ENCODE results near the gene DCXR. TPM values are rescaled to one million over a fixed set of nuclear protein-coding genes. Genes with fewer than 3 reads are reported as not detected.
A peak's percentile ranks its signal among the peaks of the same experiment; 100 is the strongest.

Gene DCXR
- total and polyA plus RNA-seq, 2 of the 13 experiments (the other 11 are each of a cell fraction or from before 2014, with no cell fraction given), result 287 to 311 TPM

DNA sequence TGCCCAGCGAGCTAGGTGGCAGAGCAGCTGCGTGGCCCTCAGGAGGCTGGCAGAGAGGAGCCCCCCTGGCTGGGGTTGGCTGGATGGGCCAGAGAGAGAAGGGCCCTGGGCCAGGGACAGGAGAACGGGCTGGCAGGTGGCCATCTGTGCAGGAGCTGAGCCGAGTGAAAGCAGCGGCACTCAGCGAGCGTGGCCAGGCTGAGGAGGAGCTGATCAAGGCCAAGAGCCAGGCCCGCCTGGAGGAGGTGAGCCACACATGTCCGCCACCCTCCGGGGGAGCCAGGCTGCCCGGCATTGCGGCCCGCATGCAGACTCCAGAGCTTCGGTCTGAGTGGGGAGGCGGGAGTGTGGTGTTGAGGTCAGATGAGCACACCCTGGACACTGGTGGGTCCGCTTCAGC, 8.1 kb downstream of the DCXR start (continued):
- TF ChIP-seq DMAP1 (CRISPR knock-in tag; IDR thresholded peaks at IDR 0.05) (no peak), HNRNPL (IDR thresholded peaks at IDR 0.05; ENCODE audit: low read depth, low read length) (0 out of 2 replicates have a peak, but pooled peaks have one; percentile 19)
- TF ChIP-seq, protein P1, sequence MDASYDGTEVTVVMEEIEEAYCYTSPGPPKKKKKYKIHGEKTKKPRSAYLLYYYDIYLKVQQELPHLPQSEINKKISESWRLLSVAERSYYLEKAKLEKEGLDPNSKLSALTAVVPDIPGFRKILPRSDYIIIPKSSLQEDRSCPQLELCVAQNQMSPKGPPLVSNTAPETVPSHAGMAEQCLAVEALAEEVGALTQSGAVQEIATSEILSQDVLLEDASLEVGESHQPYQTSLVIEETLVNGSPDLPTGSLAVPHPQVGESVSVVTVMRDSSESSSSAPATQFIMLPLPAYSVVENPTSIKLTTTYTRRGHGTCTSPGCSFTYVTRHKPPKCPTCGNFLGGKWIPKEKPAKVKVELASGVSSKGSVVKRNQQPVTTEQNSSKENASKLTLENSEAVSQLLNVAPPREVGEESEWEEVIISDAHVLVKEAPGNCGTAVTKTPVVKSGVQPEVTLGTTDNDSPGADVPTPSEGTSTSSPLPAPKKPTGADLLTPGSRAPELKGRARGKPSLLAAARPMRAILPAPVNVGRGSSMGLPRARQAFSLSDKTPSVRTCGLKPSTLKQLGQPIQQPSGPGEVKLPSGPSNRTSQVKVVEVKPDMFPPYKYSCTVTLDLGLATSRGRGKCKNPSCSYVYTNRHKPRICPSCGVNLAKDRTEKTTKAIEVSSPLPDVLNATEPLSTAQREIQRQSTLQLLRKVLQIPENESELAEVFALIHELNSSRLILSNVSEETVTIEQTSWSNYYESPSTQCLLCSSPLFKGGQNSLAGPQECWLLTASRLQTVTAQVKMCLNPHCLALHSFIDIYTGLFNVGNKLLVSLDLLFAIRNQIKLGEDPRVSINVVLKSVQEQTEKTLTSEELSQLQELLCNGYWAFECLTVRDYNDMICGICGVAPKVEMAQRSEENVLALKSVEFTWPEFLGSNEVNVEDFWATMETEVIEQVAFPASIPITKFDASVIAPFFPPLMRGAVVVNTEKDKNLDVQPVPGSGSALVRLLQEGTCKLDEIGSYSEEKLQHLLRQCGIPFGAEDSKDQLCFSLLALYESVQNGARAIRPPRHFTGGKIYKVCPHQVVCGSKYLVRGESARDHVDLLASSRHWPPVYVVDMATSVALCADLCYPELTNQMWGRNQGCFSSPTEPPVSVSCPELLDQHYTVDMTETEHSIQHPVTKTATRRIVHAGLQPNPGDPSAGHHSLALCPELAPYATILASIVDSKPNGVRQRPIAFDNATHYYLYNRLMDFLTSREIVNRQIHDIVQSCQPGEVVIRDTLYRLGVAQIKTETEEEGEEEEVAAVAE (CRISPR knock-in tag; IDR thresholded peaks at IDR 0.05; ENCODE audit: borderline replicate concordance), result no peak

DNA sequence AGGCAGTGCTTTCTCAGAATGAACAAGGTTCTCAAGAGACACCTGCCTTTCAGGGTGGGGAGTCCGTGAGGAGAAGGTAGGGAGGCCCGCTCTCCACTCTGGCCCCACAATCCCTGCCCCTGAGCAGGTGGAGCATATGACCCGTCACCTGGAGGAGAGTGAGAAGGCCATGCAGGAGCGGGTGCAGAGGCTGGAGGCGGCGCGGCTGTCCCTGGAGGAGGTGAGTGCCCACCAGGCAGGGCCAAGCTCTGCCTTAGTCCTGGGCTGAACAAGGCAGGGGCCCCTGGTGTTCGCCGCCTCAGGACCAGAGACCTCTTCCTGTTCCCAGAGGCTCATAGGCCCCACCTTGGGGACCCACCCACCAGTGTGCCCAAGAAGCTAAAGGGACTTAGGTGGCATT, 8.5 kb downstream of the DCXR start:
- in situ Hi-C loops (cut with HindIII; ENCODE audit: extremely low pct_ligation_motif_present, low pct_unique_long_range_greater_than_20kb) (no loop called here), intact Hi-C loops (cut with micrococcal nuclease; ENCODE audit: unreplicated experiment) (no loop called here)
- FAIRE-seq (no peak), DNase-seq (ENCODE audit: low spot score) (no peak), ATAC-seq (no peak)
- whole genome bisulfite sequencing (ENCODE audit: low lambda C conversion rate), result 100% methylated on average over 8 of the region's 9 CpGs
- Histone ChIP-seq H3K9ac (ENCODE audit: insufficient read depth, low read depth, low read length) (no peak overlapping the region), H3K36me3 (replicated peaks in 1 of 2; ENCODE audit: control insufficient read depth in 1 of 2, insufficient read depth in 2 of 2, low read length in 2 of 2) (peaks cover 9 to 13% of the 10 kb centered on the region in 2 experiments; a peak in 4 of 5 replicates), H3K27me3 (ENCODE audit: control insufficient read depth in 1 of 2, insufficient read depth in 2 of 2, low read length in 2 of 2) (no peaks in the 10 kb centered on the region), H3K79me2 (ENCODE audit: insufficient read depth, low read length) (peaks cover 7% of the 10 kb centered on the region), H4K20me1 (ENCODE audit: insufficient read depth, low read length) (no peaks in the 10 kb centered on the region), H2AFZ (ENCODE audit: low read length) (no peak overlapping the region), H3K4me1 (ENCODE audit: insufficient read depth, low read length) (peaks cover 31% of the 10 kb centered on the region), H3K9me3 (ENCODE audit: low read length) (no peaks in the 10 kb centered on the region), H3K4me3 (replicated peaks in 1 of 3; ENCODE audit: insufficient read depth in 1 of 3, low read depth in 2 of 3, low read length in 3 of 3) (no peak overlapping the region), H3K4me2 (ENCODE audit: low read depth, low read length) (no peak overlapping the region), H3K27ac (ENCODE audit: extremely low read length, insufficient read depth, low read length) (no peak overlapping the region)
- no TSS peak for BruUV-seq (replicated peaks)
- TF ChIP-seq AGO2 (optimal IDR thresholded peaks at IDR 0.05; ENCODE audit: low read depth, low read length) (peak; percentile 68), USF2 (IDR thresholded peaks at IDR 0.05; ENCODE audit: low read depth, low read length) (no peak), USF2 (CRISPR knock-in tag; IDR thresholded peaks at IDR 0.05; ENCODE audit: borderline replicate concordance) (no peak)
- ChIA-PET POLR2A (no interaction called here), CTCF (ENCODE audit: low intra/inter-chr PET ratio, low total read pairs) (no interaction called here)
